AG20443 (cell line): ENCODE data around the gene CST1.
"Not testable (repeated sequence)": the region's sequence is repeated elsewhere in the genome, so short reads cannot be mapped to it uniquely, and the experiment has no call there.

Experiments
- DNase-seq: peaks from one replicate; pipeline ENCODE4 v3.0.0; 2012; ENCODE audit warnings: low spot score, mixed read lengths

The CST1 gene

GRCh38 chr20:23754731-23755130 is 4.0 kb upstream of the CST1 start:
- no peak for DNase-seq

- no peak for DNase-seq
Observed at GRCh38 chr20:23753589-23753988, 2.9 kb upstream of the CST1 start.

- no peak for DNase-seq
Observed at GRCh38 chr20:23753194-23753548, 2.4 kb upstream of the CST1 start.

- DNase-seq, result no peak
Observed at GRCh38 chr20:23752481-23753193, 1.9 kb upstream of the CST1 start.

GRCh38 chr20:23752019-23752418 is 1.3 kb upstream of the CST1 start:
- no peak for DNase-seq

- DNase-seq, result no peak
Observed at GRCh38 chr20:23749746-23750145, 989 bp downstream of the CST1 start.

- not testable (repeated sequence) for DNase-seq
Observed at GRCh38 chr20:23748975-23749374, 1.8 kb downstream of the CST1 start.

GRCh38 chr20:23747551-23747950 is 3.2 kb downstream of the CST1 start:
- not testable (repeated sequence) for DNase-seq

GRCh38 chr20:23747092-23747491 is 3.6 kb downstream of the CST1 start:
- DNase-seq, result not testable (repeated sequence)

- DNase-seq, result no peak
Observed at GRCh38 chr20:23746321-23746720, 4.4 kb downstream of the CST1 start.

- no peak for DNase-seq
Observed at GRCh38 chr20:23745247-23745646, 5.5 kb downstream of the CST1 start.

GRCh38 chr20:23744817-23745216 is 5.9 kb downstream of the CST1 start:
- DNase-seq, result no peak

- not testable (repeated sequence) for DNase-seq
Observed at GRCh38 chr20:23735391-23735790, 15.3 kb downstream of the CST1 start.

- DNase-seq, result not testable (repeated sequence)
Observed at GRCh38 chr20:23734949-23735348, 15.8 kb downstream of the CST1 start.

- DNase-seq, result not testable (repeated sequence)
Observed at GRCh38 chr20:23734440-23734839, 16.3 kb downstream of the CST1 start.

GRCh38 chr20:23727016-23727415 is 23.7 kb downstream of the CST1 start:
- DNase-seq, result no peak

GRCh38 chr20:23725102-23725501 is 25.6 kb downstream of the CST1 start:
- no peak for DNase-seq

GRCh38 chr20:23723659-23724307 is 27.0 kb downstream of the CST1 start:
- peak; percentile 20 for DNase-seq

GRCh38 chr20:23722851-23723250 is 27.9 kb downstream of the CST1 start:
- not testable (repeated sequence) for DNase-seq

GRCh38 chr20:23721962-23722361 is 28.8 kb downstream of the CST1 start:
- DNase-seq, result no peak

GRCh38 chr20:23719351-23719750 is 31.4 kb downstream of the CST1 start:
- DNase-seq, result not testable (repeated sequence)

- DNase-seq, result not testable (repeated sequence)
Observed at GRCh38 chr20:23711778-23712177, 39.0 kb downstream of the CST1 start.

- no peak for DNase-seq
Observed at GRCh38 chr20:23710771-23711170, 40.0 kb downstream of the CST1 start.

- no peak for DNase-seq
Observed at GRCh38 chr20:23705895-23706294, 44.8 kb downstream of the CST1 start.
